GM18498 (cell line): Measurements from ENCODE around the gene CTXN1.

Experiments
- ATAC-seq: cut with Tn5 transposase; IDR thresholded peaks from one replicate; pipeline ENCODE4 v1.9.1; 2021; ENCODE audit warnings: mild to moderate bottlenecking, moderate library complexity; ENCODE audit not compliant: unreplicated experiment

The CTXN1 gene

GRCh38 chr19:7915250-7916102 lies 10.5 kb downstream of the CTXN1 start:
- no peak for ATAC-seq

- ATAC-seq, result no peak
Measured at GRCh38 chr19:7914598-7915045, 11.3 kb downstream of the CTXN1 start, which contains the start of gene TGFBR3L. Gene TGFBR3L, plus strand, starts transcription at chr19:7914830.

- ATAC-seq, result no peak
Measured at GRCh38 chr19:7914099-7914498, 11.8 kb downstream of the CTXN1 start.

DNA sequence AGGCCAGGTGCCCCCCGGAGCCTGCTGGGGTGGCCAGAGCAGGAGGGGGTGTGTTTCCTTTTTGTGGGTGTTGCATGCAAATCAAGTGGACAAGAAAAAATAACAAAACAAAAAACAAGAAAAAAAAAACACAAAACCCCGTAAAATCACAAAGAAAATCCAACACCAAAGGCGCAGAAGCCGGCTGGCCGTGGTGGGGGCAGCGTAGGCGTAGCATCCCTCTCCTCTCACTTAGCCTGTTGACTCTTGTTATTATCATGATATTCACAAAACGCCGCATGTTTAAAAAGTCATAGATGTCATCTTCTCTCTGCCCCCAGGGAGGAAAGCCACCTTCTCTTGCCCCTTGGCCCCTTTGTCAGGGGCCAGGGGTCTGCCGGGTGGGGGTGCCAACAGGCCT lies 12.3 kb downstream of the CTXN1 start:
- no peak for ATAC-seq

GRCh38 chr19:7912697-7913564 lies 13.0 kb downstream of the CTXN1 start:
- no peak for ATAC-seq

DNA sequence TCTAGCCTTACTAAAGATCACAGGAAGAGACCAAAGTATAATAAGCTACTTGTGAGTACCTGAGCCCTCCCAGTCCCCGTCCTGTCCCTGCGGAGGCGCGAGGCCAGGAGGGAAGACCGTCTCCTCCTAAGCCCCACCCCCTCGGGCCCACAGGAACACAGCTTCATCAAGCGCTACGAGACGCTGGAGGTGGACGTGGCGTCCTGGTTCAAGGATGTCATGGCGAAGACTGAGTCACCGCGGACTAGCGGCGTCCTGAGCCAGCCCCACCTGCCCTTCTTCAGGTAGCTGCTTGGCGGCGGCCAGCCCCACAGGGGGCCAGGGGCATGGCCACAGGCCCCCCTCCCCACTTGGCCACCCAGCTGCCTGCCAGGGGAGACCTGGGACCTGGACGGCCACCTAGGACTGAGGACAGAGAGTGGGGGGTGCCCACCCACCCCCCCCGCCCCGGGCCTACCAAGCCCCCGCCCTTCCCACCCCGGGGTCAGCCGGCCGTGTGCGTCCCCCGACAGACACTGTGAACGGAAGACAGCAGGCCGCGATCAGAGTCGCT lies 13.7 kb downstream of the CTXN1 start:
- no peak for ATAC-seq

GRCh38 chr19:7911508-7912143 lies 14.3 kb downstream of the CTXN1 start:
- ATAC-seq, result no peak

DNA sequence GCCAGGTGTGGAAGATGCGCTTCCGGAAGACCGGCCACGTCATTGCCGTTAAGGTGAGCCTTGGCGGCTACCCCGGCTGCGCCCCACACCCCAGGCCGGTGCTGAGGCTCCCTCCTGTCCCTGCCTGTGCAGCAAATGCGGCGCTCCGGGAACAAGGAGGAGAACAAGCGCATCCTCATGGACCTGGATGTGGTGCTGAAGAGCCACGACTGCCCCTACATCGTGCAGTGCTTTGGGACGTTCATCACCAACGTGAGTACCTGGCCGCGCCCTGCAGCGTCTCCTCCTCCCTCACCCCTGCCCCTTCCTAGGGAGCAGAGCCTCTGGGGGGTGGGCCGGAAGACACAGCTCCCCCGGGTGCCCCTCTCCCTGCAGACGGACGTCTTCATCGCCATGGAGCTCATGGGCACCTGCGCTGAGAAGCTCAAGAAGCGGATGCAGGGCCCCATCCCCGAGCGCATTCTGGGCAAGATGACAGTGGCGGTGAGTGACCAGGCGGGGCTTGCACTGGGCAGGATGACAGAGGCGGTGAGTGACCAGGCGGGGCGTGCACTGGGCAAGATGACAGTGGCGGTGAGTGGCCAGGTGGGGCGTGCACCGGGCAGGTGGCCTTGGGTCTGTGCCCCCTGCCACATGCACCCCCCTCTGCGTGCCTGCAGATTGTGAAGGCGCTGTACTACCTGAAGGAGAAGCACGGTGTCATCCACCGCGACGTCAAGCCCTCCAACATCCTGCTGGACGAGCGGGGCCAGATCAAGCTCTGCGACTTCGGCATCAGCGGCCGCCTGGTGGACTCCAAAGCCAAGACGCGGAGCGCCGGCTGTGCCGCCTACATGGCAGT lies 15.4 kb downstream of the CTXN1 start:
- ATAC-seq, result no peak

DNA sequence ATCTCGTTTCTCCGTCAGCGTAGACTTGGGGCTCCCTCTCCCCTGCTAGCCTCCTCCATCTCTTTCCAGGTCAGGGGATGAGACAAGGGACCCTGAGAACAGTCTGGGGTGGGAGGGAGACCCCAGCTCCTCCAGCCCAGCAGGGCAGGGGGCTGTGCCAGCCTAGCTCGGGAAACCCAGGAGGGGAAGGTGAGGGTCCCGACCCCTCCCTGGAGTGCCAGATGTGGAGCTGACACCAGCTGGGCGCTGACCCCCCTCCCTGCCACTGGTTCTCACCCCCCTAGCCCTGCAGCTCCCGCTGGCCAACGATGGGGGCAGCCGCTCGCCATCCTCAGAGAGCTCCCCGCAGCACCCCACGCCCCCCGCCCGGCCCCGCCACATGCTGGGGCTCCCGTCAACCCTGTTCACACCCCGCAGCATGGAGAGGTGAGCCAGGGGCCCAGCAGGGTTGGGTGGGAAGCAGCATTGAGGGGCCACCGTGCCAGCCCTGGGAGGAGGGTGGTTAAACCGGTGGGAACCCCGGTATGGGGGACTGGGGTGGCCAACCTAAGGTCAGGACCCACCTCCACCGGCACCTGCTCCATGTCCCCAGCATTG lies 16.4 kb downstream of the CTXN1 start:
- no peak for ATAC-seq

DNA sequence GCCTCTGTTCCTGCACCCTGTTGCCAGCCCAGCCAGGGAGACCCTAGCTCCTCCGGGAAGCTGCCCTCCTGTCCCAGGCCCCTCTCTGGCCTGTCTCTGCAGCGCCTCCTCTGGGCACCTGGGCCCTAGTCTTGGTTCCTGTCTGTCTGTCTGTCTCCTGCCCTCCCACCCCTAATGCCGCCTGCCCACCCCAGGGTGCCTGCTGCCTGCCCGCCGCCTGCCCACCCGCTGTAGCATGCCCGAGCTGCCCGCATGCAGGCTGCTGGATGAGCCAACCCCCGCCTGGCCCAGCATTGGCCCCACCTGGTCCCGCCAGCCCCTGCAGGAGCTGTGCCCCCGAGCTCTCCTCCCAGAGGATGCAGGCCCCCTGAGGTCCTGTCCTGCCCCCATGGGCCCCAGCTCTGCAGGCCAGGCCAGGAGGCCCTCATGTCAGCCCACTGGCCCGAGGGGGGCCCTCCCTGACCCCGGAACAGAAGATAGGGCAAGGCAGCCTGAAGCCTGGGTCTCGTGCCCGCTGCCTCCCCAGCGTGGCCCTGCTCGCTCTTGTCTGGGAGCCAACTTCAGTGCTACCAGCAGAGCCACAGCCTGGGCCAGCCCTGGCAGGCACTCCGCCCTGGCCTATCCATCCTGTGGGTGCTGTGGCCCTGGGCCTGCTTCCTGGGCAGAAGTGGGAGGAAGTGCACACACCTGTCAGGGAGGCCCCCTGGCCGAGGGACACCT lies 17.0 kb downstream of the CTXN1 start:
- no peak for ATAC-seq

- ATAC-seq, result no peak
Measured at GRCh38 chr19:7908078-7908699, 17.7 kb downstream of the CTXN1 start.

GRCh38 chr19:7907544-7907943 lies 18.4 kb downstream of the CTXN1 start:
- no peak for ATAC-seq

DNA sequence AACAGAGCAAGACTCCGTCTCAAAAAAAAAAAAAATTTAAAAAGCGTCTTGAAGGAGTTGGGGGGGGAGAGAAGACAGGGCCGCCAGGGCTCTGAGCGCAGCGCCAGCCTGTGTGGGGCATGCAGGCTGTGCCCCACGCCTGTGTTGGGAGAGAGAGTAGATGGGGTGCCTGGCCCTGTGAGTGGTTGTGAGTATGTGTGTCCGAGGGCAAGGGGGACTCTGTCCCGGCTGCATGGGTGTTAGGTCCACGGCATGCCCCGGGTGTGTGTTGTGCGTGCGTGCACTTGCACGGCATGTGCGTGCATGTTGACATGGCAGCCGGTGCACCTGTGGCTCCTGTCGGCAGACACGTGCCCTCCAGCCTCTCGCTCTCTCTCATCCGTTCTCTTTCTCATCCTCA lies 18.8 kb downstream of the CTXN1 start:
- no peak for ATAC-seq

GRCh38 chr19:7905859-7906258 lies 20.1 kb downstream of the CTXN1 start:
- no peak for ATAC-seq

DNA sequence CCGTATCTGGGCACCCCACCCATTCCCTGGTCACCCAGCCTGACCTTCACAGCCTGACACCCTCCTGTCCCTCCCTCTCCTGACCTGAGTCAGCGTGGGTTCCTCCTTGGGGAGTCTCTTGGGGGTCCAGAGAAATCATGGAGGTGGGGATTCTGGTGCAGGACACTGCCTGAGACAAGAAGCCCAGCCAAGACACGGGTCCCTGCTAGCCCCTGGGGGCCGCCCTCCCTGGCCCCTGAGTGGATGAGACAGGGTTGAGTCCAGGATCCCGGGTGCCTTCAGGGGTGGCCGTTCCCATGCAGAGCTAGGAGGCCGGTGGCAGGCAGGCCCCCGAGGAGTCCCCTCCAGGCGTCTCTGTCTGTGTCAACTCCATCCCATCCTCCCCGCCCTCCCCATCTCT lies 20.7 kb downstream of the CTXN1 start:
- ATAC-seq, result no peak

DNA sequence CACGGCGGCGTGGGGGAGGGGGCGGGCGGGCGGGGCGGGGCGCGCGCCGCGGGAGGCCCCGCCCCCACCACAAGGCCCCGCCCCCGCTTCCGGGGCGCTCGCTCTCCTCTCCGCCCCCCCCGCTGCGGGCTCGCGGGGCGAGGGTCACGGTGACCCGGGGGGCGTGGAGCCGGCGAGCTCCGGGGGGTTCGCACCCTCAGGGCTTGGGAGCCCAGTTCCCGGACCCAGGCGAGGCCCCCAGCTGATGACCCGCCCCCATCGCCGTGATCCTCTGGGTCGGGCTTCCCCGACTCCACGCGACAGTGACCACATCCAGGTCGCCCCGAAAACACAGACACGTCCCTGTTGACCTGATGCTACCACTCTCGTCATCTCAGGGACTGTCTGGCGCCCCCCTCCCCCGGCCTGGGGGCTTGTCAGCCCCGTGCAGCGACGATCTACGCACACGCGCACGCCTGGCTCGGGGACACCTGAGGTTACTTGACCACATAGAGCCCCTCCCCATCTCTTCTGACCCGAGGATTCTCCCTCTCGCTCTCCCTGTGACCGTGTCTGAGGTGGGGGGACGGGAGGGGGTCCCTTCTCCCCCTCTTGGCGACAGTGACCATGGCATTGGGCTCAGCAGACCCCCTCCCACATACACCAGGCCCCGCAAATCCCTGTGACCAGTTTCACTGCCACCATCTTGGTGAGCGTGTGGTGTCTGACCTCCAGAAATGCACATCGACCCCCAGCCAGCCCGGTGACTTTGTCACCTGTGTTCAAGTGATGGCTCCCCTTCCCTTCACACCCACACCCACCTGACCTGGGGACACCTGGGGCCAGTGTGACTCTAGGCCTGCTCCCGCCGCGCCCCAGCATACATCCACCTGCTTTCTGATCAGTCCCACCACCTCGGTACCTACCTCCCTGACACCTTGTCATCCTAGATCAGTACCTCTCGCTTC lies 21.6 kb downstream of the CTXN1 start:
- ATAC-seq, result peak; percentile 39

GRCh38 chr19:7903244-7904073 lies 22.5 kb downstream of the CTXN1 start, which contains the start of gene MAP2K7:
Gene MAP2K7, plus strand, starts transcription at chr19:7903877. Its CDS starts 68 bp downstream, at chr19:7903945.
- ATAC-seq, result peak; percentile 86
